Stimulated activated CD4-positive, alpha-beta T cell treated with anti-CD3 and anti-CD28 coated beads, TNF-alpha, amount 100 ng/mL, for 48 hours (primary cell): ENCODE results near the gene ST3GAL4.
A peak's percentile ranks its signal among the peaks of the same experiment; 100 is the strongest.
"Not testable (repeated sequence)": the region's sequence is repeated elsewhere in the genome, so short reads cannot be mapped to it uniquely, and the experiment has no call there.

Experiments
- DNase-seq, 3 donors: peaks; one replicate each; pipeline ENCODE4 v3.0.0-alpha.2; 2020; ENCODE audit warnings: low read depth in 3 of 3

ST3GAL4 gene, protein sequence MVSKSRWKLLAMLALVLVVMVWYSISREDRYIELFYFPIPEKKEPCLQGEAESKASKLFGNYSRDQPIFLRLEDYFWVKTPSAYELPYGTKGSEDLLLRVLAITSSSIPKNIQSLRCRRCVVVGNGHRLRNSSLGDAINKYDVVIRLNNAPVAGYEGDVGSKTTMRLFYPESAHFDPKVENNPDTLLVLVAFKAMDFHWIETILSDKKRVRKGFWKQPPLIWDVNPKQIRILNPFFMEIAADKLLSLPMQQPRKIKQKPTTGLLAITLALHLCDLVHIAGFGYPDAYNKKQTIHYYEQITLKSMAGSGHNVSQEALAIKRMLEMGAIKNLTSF

DNA sequence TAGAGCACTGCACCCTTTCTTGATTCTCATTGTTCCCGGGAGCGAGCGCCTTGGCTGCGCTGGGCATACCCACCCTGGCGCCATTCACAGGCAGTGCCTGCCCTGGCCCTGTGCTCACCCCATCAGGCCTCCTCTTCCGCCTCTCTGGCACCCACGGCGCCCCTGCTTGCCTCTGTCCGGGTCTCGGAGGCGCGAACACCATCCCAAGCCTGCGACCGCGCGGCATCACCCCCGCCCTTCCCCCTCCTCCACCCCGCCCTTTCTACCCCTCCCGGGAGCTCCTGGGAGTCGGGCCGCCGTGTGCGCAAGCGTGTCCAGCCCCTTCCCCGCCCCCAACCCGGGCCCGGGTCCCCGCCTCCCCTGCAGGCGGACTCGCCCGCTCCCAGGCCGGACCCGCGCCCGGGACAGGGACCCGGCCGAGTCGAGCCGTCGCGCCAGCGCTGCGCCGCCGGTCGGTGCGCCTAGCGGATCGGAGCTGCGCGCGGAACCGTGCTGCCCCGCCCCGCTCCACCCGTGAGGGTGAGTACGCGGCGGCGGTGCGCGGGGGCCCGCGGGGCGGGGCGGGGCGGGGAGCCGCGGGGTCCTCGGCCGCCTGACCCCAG lies at the start of gene ST3GAL4:
Gene ST3GAL4, plus strand, starts transcription at position 363 of the 602 bp plus-strand sequence. CDS start 50,470 bp downstream, outside the sequence.
- DNase-seq = peak; percentile 43 to 74 (median 52)

DNA sequence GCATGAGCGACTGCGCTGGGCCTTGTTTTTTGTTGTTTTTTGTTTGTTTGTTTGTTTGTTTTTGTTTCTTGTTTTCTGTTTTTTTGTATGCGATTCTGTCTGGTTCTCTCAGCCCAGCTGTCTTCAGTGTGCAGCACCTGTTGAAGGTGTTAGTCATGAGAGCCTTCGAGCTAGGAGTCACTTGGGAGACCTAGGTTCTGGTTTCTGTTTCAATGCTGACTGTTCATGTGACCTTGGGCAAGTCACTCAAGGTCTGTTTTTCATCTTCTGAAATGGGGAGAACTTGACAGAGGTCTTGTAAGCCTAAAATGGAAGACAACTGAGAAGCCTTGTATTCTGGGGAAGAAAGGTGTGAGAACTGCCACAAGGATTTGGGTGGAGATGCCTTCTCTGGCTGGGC lies 49.8 kb upstream of the ST3GAL4 start:
- DNase-seq = no peak

DNA sequence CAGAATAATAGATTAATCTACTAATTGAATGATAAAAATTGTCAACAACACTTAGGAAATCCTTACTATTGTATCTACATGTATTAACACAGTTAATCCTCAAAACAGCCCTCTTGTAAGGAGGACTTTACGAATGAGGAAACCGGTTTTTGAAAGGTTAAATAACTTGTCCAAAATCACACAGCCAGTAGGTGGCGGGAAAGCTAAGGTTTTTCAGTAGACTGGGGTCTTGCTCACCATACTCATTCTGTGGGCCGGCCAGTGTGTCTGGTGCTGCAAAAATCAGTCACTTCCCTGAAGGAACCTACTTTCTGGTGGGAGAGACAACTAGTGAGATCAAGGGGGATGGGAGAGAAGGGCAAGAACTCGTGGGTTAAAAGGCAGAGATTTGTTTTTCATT lies 47.8 kb upstream of the ST3GAL4 start:
- no peak for DNase-seq

DNA sequence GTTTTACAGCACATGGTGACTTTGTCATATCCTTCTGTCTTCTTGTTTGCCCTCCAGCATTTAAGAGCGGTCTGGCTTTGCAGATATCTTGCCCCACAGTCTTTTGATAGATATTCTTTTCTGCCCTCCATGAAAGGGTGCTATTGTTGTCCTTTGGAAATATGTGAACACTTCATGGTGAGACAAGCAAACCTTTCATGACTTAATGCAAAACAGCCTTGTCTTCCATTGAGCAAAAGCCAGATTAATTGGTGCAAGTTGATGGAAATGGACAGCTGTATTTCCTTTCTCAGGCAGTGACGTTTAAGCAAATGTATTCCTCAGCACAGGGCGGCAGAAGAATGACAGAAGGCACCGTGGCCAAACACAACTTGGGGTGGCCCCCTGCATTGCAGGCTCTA lies 47.2 kb upstream of the ST3GAL4 start:
- no peak for DNase-seq

DNA sequence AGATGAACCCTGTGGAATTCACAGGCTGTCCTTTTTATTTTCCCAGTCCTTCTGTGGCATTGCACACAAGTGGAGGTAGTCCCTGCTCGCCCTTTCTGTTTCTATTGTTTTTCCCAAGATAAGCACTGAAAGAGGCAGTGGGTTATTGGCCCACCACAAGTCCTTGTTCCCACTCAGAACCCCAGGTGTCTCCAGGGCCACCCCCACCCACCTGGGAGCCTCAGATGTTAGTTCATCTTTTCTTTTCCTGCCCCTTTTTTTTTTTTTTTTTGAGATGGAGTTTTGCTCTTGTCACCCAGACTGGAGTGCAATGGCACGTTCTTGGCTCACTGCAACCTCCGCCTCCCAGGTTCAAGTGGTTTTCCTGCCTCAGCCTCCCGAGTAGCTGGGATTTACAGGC lies 46.7 kb upstream of the ST3GAL4 start:
- not testable (repeated sequence) for DNase-seq

DNA sequence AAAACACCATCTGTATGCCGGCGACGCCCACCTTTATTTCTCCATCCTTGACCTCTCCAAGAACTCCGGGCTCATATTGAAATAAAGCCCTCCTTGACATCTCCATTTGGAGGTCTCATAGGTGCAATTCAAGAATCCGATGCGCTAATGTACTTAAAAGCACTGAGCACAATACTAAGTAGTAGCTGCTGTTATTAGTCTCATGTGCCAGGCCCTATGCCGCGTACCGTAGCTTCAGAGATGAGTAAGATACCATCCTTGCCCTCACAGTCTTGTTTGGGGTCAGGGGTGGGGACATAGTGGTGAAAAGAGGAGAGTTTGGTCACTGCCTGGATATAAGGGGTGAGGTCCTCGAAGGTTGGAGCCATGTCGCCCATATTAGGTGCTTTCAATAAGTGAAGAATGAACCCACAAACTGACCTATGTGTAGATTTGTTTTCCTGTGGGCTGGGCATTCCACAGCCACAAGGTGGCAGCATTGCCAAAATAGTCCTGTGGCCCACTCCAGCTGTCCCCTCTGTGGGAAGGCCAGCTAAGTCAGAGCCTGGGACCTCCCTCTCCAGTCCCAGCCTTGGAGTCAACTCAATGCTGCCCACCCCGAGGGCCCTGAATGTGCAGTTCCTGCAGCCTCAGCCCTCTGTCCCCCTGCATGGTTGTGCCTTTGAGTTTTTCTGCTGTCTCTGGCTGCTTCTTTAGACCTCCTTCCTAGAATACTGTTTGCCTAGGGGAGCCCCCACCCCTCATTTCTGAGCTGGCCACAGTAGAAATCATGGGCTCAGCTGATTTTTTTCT lies 45.1 kb upstream of the ST3GAL4 start:
- DNase-seq = peak in 1 of 3 donors; percentile 45

DNA sequence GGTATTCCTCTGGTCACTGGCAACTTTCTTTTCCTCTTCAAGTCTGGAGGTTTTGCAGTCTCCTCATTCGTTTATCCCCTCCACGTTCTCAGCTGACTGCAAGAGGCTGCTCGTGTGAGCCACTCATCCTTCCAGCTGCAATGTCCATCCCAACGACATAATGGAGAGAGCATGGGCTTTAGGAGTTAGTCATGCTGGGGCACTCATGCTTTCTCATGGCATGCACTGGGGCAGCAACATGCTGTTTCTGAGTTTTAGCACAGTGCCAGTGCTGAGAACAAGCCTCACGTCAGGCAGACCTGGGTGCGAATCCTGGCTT lies 44.5 kb upstream of the ST3GAL4 start:
- DNase-seq = no peak

DNA sequence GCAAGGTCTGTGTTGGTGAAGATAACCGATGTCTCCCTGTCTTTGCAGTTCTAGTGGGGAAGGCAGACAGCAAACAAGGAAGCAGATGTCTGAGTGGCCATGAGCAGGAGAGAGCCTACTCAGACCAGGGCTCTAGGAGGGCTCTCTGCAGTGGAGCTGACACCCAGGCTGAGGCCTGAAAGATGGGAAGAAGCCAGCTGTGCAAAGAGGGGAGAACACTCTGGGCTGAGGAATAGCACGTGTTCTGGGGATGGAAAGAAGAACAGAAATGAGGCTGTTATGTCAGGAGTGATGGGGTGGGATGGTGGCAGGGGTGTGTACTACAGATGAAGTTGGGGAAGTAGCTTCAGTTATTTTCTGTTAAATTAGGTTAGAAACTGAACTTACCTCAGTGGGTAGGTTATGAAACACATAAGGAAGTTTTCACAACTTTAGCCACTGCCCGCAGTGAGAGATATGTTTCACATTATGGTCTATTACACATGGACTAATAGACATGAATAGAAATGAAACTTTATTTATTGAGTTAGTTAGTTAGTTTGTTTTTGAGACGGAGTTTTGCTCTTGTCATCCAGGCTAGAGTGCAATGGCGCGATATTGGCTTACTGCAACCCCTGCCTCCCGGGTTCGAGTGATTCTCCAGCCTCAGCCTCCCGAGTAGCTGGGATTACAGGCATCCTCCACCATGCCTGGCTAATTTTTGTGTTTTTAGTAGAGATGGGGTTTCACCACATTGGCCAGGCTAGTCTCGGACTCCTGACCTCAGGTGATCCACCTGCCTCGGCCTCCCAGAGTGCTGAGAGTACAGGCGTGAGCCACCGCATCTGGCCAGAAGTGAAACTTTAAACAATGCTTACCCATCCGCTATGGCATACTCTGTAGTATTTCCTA lies 43.8 kb upstream of the ST3GAL4 start:
- no peak for DNase-seq

DNA sequence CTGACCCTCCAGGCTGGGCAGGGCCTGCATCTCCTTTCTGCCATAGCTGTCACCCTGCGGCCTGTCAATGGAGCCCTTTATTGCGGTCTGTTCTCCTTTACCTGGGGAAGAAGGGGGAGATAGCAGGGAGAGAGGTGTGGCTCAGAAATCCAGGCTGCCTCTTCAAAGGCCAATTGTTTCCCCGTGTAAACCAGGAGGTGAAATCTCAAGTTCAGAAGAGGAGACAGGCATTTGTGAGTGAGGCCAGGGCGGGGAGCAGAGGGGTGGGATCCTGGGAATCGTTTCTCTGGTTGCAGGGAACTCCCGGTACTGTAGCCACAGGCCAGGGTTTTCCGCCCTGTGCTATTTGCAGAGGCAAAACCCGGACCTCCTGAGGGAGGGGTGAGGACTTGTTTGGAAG lies 42.5 kb upstream of the ST3GAL4 start:
- no peak for DNase-seq

DNA sequence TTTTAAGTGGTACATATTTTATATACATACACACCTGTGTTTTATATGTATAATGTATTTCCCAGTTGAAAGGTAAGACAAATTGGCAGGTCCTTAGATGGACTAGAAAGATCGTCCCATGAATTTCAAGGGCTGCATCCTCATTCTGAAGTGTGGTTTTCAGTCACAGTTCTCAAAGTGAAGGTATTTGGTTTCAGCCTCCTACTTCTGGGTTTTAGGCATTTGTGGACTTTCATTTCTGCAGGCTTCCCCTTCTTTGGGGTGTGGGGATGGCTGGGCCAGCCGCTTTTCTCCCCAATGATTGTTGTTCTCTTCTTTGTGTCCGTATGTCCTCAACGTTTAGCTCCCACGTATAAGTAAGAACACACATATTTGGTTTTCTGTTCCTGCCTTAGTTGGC lies 41.7 kb upstream of the ST3GAL4 start:
- DNase-seq = no peak

DNA sequence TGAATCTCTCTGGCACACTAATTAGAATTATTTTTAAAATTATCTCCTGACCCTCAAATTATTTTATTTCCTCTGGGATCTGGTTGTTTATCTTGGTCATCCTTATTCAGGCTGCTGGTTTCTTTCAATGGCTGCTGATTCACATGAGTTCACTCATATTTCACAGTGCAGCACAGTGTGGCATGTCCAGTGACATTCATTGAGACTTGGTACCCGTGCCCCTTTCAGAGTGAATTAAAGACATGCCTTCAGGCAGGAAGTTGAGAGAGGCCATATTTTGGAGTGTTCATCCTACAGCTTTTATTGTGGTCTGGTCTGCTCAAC lies 38.1 kb upstream of the ST3GAL4 start:
- no peak for DNase-seq

DNA sequence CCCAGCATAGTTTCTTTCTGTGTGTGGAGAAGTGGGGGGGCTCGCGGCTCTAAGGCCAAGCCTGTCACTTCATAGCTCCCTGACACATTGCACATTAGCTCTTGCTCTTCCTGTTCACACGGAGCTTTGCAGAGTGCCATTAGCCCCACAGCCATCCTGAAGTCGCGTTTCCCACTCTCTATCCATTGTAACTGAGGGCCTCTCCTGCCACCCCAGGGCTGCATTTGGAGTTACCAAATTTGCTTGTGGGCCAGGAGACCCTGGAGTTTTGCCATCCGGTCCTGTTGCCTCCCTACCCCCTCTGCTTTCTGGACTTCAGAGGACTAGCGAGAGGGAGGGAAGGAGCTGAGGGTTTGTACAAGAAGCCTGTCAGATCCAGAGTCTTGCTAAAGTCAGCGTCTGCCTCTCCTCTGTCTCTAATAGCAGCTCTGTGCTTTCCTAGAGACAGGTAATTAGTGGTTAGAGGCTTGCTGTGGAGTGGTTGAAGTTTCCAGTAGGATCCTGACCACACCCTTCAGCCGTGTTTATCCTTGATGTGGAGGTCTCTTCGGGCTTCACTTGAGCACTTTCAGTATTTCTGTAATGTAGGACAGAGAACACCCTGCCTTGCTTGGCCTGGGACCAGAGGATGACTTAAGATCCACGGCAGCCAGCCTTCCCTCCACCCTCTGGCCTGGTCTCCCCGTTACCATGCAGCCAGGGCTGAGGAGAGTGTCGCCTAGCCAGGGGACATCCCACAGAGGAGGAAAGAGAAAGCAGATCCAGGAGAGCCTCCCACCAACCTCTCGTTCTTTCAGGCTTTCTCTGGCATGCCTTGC lies 37.5 kb upstream of the ST3GAL4 start:
- no peak for DNase-seq

DNA sequence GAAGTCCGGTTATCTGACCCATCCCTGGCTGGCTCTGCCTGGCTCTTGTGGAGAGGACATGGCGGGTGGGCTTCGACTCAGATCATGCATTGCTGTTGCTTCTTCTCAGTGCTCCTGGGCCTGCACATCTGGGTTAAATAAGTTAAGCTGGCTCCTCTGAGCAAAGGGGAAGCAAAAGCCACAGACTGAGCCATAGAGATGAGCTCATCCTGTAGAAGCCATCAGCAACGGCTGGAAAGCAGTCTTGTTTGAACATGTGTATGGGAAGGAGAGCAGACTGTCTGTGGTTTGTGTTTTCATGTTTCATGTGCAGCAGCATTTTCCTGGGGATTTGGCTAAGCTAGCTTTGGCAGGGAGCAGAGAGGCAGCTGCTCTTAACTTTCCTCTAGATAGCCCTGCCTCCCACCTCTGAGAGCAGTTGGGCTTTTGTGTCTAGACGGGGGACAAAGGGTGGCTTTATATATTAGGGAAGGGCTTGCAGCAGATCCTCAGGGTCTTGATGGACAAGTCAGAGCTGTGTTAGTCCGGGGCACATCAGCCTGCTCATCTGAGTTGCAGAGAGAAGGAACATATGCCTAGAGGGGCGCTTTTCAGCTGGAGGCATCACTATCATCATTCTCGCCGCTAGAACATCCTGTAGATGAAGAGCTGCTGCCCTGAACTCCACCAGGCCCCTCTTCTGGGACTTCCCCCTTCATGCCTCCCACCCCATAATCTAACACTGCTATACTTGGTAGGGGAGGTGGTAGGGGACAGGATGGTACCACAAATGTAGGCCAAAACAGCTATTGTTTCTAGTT lies 36.7 kb upstream of the ST3GAL4 start:
- DNase-seq = no peak

DNA sequence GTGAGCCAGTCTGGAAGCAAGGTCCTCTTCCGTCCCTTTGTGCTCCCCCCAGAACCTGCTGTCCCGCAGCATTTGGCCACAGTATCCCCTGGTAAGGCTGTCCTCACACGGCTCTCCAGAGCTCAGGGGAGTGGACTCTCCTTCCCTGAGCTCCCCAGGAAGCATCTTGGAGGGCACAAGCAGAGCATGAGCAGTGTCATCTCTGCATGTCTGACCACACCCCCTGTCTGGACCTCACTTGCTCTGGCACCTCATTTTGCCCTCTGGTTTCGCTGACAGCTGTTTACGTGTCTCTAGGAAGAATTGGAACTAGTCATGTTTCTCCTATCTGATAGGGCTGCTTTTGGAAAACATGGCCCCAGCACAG lies 36.1 kb upstream of the ST3GAL4 start:
- DNase-seq = no peak

DNA sequence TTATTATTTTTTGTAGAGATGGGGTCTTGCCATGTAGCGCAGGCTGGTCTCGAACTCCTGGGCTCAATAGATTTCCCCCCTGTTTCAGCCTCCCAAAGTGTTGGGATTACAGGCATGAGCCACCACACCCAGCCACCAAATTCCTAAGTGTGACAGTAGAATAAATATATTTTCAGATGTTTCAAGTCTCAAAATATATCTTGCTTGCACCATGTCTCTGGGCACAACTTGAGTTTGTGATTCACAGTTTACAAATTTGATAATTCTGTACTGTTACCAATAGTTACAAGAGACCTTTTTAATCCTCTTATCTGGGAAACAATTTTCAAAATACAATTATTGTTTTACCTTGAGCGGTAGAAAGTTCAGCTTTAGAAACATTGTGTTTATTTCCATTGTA lies 32.5 kb upstream of the ST3GAL4 start:
- no peak for DNase-seq

DNA sequence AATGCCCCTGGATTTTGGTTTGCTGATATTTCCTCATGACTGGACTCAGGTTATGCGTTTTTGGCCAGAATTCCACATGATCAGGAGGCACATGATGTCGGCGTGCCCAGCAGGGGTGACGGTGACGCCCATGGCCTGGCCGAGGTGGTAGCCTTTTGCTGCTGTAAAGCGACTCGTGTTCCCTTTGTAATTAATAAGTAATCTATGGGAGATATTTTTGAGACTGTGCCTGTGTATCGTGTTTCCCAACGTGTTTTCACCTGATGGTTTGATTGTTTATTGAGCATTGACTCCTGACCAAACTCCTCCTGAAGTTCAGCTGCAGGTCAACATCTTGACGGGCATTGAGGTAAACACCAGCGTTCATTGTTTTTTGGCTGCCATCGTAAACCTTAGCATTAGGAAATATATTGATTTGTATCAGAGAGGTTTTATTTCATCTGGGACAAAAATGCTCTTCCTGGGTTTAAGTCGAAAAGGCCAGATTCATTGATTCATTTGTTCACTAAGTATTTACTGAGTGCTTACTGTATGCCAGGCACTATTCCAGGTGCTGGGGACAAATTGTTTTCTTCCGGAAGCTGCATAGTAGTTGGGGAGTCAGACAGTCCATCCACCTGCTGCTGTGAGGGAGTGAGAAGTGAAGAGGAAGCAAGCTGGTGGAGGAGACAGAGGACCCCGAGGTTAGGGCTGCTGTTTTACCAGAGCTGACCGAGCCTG lies 28.0 kb upstream of the ST3GAL4 start:
- no peak for DNase-seq

DNA sequence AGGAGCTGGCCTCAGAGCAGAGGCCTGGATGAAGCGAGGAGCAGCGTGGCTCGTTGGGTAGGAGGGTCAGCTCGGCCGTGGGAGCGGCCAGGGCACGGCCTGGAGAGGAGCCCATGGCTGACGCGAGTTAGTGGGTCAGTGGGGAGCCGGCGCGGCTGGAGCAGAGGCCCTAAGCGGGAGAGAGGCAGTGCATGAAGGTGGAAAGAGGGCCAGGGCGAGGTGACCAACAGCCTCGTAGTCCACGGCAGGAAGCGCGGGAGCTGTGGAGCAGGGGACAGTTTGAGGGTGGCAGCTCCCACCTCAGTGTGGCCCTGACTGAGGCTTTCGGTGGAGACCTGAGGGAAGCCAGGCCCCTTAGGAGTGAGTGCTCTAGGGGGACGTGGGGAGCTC lies 27.5 kb upstream of the ST3GAL4 start:
- no peak for DNase-seq

DNA sequence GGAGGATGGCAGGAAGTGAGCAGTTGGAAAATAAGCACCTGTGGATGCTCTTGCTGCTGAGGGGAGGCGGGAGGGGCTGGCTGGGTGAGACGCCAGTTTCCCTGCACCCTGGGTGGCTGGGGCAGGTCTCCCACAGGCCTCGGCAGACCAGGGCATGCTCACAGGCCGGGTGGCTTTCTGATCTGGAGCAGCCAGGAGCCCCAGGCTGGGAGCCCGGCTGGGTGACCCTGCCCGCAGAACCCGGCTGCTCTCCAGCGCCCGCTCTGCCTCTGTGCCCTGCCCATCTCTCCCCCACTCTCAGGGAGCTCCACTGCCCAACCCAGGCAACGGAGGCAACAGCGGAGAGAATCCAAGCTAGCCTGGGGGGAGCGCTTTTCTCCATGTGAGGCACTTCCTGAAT lies 27.0 kb upstream of the ST3GAL4 start:
- DNase-seq = no peak

DNA sequence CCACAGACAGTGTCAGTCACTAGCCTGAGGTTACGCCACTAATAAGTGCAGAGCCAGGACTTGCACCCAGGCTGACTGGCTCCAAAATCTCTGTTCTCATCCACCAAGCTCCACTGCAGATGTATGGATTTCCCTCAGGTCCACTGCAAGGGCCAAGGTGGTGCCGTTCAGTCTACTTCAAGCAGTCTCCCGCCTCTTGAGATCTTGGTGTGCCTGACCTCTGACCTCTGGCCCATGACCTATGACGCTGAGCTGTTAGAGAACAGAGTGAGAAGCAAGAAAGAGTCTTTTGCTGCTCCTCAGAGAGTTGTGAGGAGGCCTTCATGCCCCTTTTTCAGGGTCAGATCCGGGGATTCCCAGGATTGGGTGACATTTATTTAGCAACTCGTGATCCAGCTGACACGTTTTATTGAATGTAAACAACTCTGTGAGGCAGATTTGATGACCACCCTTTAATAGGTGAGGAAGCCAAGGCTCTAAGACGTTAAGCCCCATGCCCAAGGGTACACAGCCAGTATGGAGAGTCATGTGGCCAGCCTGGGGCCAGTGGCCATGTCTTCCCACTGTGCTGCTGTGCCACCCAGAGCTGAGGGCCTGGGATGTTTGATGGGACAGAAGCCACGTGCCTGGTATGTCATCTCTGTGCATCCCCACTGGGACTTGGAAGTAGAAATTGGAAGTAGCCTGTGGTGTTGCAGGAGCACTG lies 26.4 kb upstream of the ST3GAL4 start:
- DNase-seq = no peak
